COR-L47 (cell line): Measurements from ENCODE around the gene WDR74.
"Not testable (repeated sequence)": the region's sequence is repeated elsewhere in the genome, so short reads cannot be mapped to it uniquely, and the experiment has no call there.

ENCODE experiments used
- DNase-seq: peaks from one replicate; lab custom pipeline; 2025; lab: John Stamatoyannopoulos, UW

WDR74 gene

GRCh38 chr11:62840721-62841360 lies 1.5 kb upstream of the WDR74 start:
- DNase-seq, result peak; percentile 33

GRCh38 chr11:62835336-62835735 lies 4.1 kb downstream of the WDR74 start:
- no peak for DNase-seq

- no peak for DNase-seq
Observed at GRCh38 chr11:62832336-62833234, 6.8 kb downstream of the WDR74 start, which contains the start of gene TEX54. Gene TEX54 (minus strand): TSS chr11:62832841.

GRCh38 chr11:62831520-62832335 lies 7.7 kb downstream of the WDR74 start, which contains the start of gene STX5:
Gene STX5 (minus strand): TSS chr11:62832051. CDS start chr11:62831243, 808 bp downstream.
- DNase-seq, result peak; percentile 99

GRCh38 chr11:62830904-62831519 lies 8.4 kb downstream of the WDR74 start:
- DNase-seq, result peak; percentile 39

GRCh38 chr11:62828130-62828529 lies 11.3 kb downstream of the WDR74 start:
- DNase-seq, result not testable (repeated sequence)

- DNase-seq, result no peak
Observed at GRCh38 chr11:62823677-62824076, 15.7 kb downstream of the WDR74 start.

- no peak for DNase-seq
Observed at GRCh38 chr11:62817129-62817528, 22.3 kb downstream of the WDR74 start.

- DNase-seq, result no peak
Observed at GRCh38 chr11:62816557-62816956, 22.8 kb downstream of the WDR74 start.

- no peak for DNase-seq
Observed at GRCh38 chr11:62811659-62812058, 27.7 kb downstream of the WDR74 start.

- no peak for DNase-seq
Observed at GRCh38 chr11:62810748-62811147, 28.6 kb downstream of the WDR74 start.

- DNase-seq, result no peak
Observed at GRCh38 chr11:62806611-62807121, 32.7 kb downstream of the WDR74 start.

GRCh38 chr11:62805961-62806441 lies 33.4 kb downstream of the WDR74 start:
- no peak for DNase-seq

- peak; percentile 96 for DNase-seq
Observed at GRCh38 chr11:62805076-62805892, 34.1 kb downstream of the WDR74 start, which contains the start of gene NXF1. Gene NXF1 (minus strand): TSS chr11:62805440. CDS start chr11:62805356, 84 bp downstream.

- no peak for DNase-seq
Observed at GRCh38 chr11:62804310-62805075, 34.9 kb downstream of the WDR74 start.

GRCh38 chr11:62801071-62801470 lies 38.3 kb downstream of the WDR74 start:
- no peak for DNase-seq

GRCh38 chr11:62799486-62799885 lies 39.9 kb downstream of the WDR74 start:
- no peak for DNase-seq

- no peak for DNase-seq
Observed at GRCh38 chr11:62796281-62796680, 43.1 kb downstream of the WDR74 start.

GRCh38 chr11:62794201-62794775 lies 45.1 kb downstream of the WDR74 start:
- DNase-seq, result no peak
